GM12891 (cell line): ENCODE measurements around the gene TRABD. TPM values are rescaled to one million over a fixed set of nuclear protein-coding genes. Genes with fewer than 3 reads are reported as not detected.
A peak's percentile ranks its signal among the peaks of the same experiment; 100 is the strongest.
"Not testable (repeated sequence)": the region's sequence is repeated elsewhere in the genome, so short reads cannot be mapped to it uniquely, and the experiment has no call there.

Source experiments
- DNase-seq: peaks from one replicate; pipeline ENCODE4 v3.0.0; 2011; ENCODE audit warnings: low spot score; ENCODE audit not compliant: insufficient read length
- FAIRE-seq: peaks from 2 replicates; lab custom pipeline; 2011; peaks lifted over from hg19 to GRCh38; lab: Jason Lieb, UNC
- PAX5 ChIP-seq: IDR thresholded peaks from 2 replicates; pipeline ENCODE4 v1.6.1; 2011; ENCODE audit warnings: low read length, moderate library complexity, mild to moderate bottlenecking; ENCODE audit not compliant: insufficient read depth, severe bottlenecking
- POLR2A ChIP-seq: IDR thresholded peaks from 2 replicates; pipeline ENCODE4 v1.6.1; 2011; ENCODE audit warnings: low read depth, low read length, control low read depth
- POLR2AphosphoS5 ChIP-seq: IDR thresholded peaks from 2 replicates; pipeline ENCODE4 v1.6.1; 2011; ENCODE audit warnings: low read depth, low read length, control low read depth
- POU2F2 ChIP-seq: IDR thresholded peaks from 2 replicates; pipeline ENCODE4 v1.6.1; 2011; ENCODE audit warnings: low read depth, mild to moderate bottlenecking, control low read depth, low read length, moderate library complexity
- SPI1 ChIP-seq: IDR thresholded peaks from 2 replicates; pipeline ENCODE4 v1.6.1; 2011; ENCODE audit warnings: low read depth, low read length, control low read depth
- TAF1 ChIP-seq: IDR thresholded peaks from 2 replicates; pipeline ENCODE4 v1.6.1; 2011; ENCODE audit warnings: low read depth, low read length, control low read depth
- polyA plus RNA-seq: library from polyadenylated mRNA; unstranded; fragments of >200 nt; gene quantifications from one replicate; pipeline ENCODE4 v1.2.1, GENCODE V29; 2012; ENCODE audit warnings: low read depth, missing spikeins, inconsistent platforms; ENCODE audit not compliant: missing spikeins

Gene TRABD
- 53.0 TPM for polyA plus RNA-seq

GRCh38 chr22:50185375-50186087 lies at the start of gene TRABD:
TRABD (plus strand) TSS chr22:50185913; CDS start chr22:50193061, 7,148 bp downstream.
- TF ChIP-seq POLR2AphosphoS5 = no peak
- TF ChIP-seq TAF1 = no peak
- no peak for TF ChIP-seq SPI1
- TF ChIP-seq PAX5 = no peak
- TF ChIP-seq POU2F2 = no peak
- no peak for TF ChIP-seq POLR2A
- DNase-seq (peak; percentile 98), FAIRE-seq (peak; percentile 94)

- FAIRE-seq (no peak), DNase-seq (no peak)
- TF ChIP-seq SPI1 = no peak
- no peak for TF ChIP-seq POLR2A
- no peak for TF ChIP-seq PAX5
- no peak for TF ChIP-seq POLR2AphosphoS5
- no peak for TF ChIP-seq TAF1
- no peak for TF ChIP-seq POU2F2
These were observed 49.1 kb upstream of the TRABD start for GRCh38 chr22:50136581-50137015.

- DNase-seq, FAIRE-seq: not testable (repeated sequence)
These were observed 48.4 kb upstream of the TRABD start for GRCh38 chr22:50137277-50137676.

- TF ChIP-seq POLR2AphosphoS5 = no peak
- DNase-seq (no peak), FAIRE-seq (no peak)
These were observed 47.7 kb upstream of the TRABD start for GRCh38 chr22:50138041-50138440.

GRCh38 chr22:50138988-50139387 lies 46.7 kb upstream of the TRABD start:
- no peak for FAIRE-seq
- TF ChIP-seq PAX5 (no peak), POLR2AphosphoS5 (no peak), POLR2A (no peak), TAF1 (no peak), POU2F2 (no peak), SPI1 (no peak)
- DNase-seq = no peak

GRCh38 chr22:50139843-50140415 lies 45.8 kb upstream of the TRABD start:
- TF ChIP-seq TAF1 (no peak), PAX5 (no peak), POU2F2 (no peak)
- DNase-seq (no peak), FAIRE-seq (no peak)

- FAIRE-seq (no peak), DNase-seq (no peak)
- no peak for TF ChIP-seq POLR2AphosphoS5
These were observed 45.1 kb upstream of the TRABD start for GRCh38 chr22:50140615-50141014.

- DNase-seq (no peak), FAIRE-seq (no peak)
- TF ChIP-seq POLR2AphosphoS5 (no peak), SPI1 (no peak), POU2F2 (no peak), TAF1 (no peak), PAX5 (no peak), POLR2A (no peak)
These were observed 44.3 kb upstream of the TRABD start for GRCh38 chr22:50141462-50141861.

- TF ChIP-seq TAF1 (no peak), POU2F2 (no peak), POLR2A (no peak), SPI1 (no peak), POLR2AphosphoS5 (no peak), PAX5 (no peak)
- DNase-seq = no peak
- no peak for FAIRE-seq
These were observed 43.8 kb upstream of the TRABD start for GRCh38 chr22:50141891-50142363.

GRCh38 chr22:50143096-50143495 lies 42.6 kb upstream of the TRABD start:
- FAIRE-seq (no peak), DNase-seq (no peak)
- no peak for TF ChIP-seq PAX5

GRCh38 chr22:50144005-50144614 lies 41.6 kb upstream of the TRABD start:
- no peak for DNase-seq
- no peak for FAIRE-seq

More at GRCh38 chr22:50144005-50144614, 41.6 kb upstream of the TRABD start:
- TF ChIP-seq POU2F2 = no peak
- no peak for TF ChIP-seq TAF1
- no peak for TF ChIP-seq PAX5
- TF ChIP-seq SPI1 = no peak
- TF ChIP-seq POLR2A = no peak
- TF ChIP-seq POLR2AphosphoS5 = no peak
